Measurements from ENCODE around the gene ANKFN1.

ANKFN1 gene

DNA sequence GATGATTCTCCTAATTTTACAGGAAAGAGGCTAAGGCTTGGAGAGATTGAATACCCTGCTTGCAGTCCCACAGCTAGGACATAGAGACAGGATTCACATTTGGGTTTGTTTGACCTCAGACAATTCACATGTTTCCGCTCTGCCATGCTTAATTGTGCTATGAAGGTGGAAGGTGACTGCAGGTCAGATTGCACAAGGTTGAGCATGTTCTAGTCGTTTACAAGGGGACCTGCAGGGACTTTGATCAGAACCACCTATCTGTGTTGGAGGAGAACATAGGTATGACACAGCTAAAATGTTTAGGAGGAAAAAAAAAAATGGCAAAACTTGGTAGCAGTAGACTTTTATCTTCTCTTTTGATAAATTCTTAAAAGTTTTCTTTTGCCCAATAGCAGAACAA is 4.9 kb upstream of the ANKFN1 start:
- no peak for DNase-seq

GRCh38 chr17:56149266-56150036 is 3.8 kb upstream of the ANKFN1 start:
- DNase-seq: no peak

- no peak for DNase-seq
Observed at GRCh38 chr17:56150649-56151048, 2.6 kb upstream of the ANKFN1 start.

DNA sequence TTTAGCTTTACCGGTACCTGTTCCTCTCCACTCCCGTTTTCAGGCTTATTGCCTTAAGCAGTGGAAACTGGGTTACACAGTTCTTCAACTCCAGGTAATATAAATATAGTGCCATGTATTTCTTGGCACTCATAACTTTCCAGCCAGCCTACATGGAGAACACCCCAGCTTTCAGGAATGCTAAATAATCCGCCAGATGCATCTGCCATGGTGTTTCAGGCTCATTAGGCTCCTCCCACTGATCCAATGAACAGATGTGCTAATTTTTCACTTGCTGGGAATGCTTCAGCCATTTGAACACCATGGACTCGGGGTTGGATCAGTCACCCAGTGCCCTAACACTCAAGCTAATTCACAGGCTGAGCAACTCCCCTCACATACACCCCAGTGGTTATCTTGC is 4.6 kb downstream of the ANKFN1 start:
- no peak for DNase-seq

DNA sequence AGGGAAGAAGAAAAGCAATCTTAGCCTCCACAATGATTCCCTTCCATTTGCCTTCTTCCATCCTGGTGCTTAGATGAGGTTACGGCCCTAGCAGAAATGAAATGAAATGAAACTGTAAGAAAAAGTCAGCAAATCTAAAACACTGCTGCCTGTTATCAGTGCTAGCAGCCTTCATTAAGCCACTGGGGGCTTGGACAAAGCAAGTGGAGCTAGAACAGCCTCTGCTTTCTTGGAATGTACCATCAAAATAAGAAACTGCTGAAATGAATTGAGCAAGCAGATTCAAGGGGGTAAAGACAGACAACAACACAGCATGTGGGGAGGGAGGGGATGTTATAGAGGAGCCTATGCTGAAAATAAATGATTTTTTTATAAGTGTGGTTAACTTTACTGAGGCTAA is 5.1 kb downstream of the ANKFN1 start:
- DNase-seq: no peak

GRCh38 chr17:56158915-56159825 is 5.9 kb downstream of the ANKFN1 start:
- DNase-seq: no peak

DNA sequence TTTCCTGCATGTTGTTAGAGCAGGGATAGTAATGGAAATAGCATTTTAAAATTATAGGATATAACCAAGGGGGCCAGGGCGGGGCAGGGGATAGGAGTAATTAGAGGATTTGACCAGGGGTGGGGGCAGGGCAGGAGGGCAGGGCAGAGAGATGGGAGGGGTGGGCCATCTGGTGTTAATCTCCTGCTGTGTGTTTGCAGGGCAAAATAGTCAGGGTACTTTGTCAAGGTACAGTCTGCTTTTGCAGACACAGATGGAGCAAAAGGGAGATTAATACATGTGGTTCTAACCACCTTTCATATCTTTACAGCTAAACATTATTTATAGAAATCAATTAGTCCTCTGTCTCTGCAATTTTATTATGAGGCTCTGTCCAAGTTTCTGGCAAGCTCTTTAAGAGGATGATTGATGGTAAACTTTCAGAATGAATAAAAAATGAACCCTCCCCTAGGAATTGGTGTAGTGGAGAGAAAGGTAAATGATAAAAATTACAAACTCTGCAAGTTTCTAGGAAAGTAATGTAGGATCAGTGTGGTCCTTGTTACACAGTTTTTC is 6.6 kb downstream of the ANKFN1 start:
- DNase-seq: no peak

DNA sequence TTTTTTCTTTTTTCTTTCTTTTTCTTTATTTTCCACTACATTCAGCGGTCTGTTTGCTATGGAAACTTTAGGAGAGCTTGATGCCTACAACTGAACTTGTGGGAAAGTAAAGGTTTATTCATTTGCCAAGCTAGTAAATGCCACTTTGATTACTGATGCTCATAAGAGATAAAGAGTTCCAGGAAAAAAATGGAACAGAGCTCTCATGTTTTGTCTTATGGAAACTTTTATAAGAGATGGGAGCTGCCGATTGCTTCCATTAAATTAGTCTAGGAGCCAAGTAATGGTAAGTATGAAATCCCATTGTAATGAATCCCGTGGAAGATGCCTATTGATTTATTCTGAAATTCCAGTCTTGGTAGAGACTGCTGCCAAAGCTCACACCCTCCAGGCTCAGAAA is 7.1 kb downstream of the ANKFN1 start:
- no peak for DNase-seq

DNA sequence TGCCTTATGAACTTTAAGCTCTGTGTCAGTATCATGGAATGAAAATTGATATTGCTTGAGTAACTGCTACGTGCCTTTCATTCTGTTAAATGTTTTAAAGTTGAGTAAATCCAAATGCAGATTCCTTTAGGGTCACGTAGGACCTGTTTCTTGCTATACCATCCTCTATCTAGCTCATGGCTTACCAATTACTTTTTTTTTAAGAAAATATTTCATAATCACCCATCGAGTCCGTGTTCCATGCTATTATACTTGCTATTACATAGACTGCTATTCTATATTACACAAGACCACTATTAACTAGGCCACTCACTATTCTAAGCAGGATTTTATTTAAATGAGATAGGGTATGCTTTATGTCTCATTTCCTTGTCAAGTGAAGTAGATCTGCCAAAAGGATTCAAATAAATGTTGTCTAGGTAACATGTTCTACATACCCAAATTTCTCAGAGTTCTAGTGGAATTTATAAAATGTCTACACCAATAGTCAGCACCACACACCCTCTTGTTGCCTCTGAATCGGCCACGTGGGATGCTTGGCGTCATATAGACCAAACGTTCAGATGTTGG is 11.9 kb downstream of the ANKFN1 start:
- DNase-seq: no peak

DNA sequence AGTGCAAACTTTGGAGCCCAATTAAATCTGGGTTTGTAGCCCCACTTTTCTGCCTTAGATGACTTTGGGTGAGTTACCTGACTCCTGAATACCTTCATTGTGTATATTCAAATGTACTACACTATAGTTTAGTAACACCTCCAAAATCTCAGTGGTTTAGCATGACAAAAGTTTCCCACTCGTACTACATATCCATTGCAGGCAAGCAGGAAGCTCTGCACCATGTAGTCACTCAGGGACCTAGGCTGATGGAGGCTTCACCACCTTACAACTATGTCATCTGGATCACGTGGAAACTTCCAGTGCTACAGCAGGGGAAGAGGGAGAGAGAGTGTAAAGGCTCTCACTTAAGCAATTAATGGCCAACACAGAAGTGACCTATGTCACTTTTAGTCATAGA is 14.2 kb downstream of the ANKFN1 start:
- DNase-seq: no peak

DNA sequence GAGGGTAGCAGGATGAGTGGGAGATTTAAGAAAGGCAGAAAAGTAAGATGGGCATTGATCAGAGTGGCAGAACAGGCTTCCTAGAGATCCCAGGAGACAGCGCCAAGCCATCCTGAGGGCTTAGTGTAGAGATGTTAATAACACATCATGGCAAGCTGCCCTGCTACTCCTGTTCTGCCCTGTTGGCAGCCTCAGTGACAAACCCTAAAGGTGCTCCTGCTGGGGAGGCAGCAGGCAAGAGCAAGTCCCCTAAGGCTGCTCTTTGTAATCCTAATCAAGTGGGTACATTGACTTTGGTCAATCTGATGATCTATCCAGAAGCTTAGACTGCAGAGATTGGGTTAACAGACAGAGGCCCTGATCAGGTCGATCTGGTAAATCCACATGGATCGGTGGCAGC is 16.3 kb downstream of the ANKFN1 start:
- no peak for DNase-seq

DNA sequence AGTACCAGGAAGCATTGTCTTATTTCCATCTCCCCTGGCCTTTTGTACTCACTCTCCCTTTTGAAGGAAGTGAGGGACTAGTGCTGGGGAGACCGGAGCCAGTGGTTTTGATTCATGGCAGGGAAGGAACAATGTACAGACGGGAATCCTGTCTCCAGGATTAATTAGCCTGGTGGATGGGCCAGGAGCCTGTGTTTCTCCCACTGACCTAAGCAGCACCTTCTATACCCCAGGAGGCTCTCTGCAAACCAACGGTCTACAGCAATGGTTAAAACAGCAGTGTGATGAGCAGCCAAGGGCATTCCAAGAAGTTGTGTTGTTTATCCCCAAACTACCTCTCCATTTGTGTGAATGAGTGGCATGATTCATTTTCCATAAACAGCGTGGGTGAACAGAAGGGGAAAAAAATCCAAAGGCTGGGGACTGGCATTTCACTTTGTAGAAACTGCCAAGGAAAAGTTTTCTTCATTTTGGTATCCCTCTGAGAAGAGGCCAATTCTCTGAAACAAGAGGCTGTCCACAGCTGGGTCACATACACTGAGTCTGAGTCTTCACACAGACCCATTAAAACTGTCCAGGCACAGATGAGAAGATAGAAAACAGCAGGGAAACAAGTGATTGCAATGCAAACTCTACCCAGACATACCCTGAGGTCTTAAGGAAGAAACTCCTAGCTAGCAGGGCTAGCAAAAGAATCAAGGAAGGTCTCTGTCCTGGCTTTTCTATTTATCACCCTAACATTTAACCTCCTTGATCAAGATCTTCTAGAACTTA is 18.1 kb downstream of the ANKFN1 start:
- no peak for DNase-seq

- DNase-seq: no peak
Observed at GRCh38 chr17:56172517-56172982, 19.3 kb downstream of the ANKFN1 start.

GRCh38 chr17:56173026-56173425 is 19.8 kb downstream of the ANKFN1 start:
- no peak for DNase-seq

GRCh38 chr17:56173958-56174835 is 20.9 kb downstream of the ANKFN1 start:
- DNase-seq: no peak

DNA sequence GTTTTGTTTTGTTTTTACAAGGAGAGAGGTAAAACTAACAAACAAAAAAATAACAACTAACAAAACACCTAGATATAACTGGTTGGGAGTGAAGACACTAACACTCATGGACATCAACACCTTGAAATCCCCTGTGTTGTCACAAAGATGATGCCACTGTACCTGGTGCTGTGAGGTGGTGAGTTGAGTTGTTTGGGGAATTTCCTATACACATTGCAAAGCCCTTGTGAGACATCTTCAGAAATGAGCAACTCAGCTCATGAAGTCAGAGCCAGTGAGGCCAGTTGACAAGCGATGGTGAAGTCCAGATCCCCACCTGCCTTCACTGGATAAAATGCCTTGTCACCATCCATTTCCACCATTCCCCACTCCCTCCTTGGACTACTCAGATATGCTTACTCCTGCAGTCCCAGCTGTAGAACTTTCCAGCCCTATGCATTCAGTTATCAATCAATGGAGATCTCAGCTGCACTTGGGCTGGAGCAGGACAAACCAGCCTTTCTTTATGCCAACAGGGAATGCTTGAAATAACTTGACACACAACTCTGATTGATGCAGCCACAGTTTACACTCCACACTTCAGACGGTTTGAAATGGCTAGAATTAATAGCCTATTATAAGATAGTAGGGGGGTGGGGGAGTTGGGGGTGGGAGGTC is 22.2 kb downstream of the ANKFN1 start:
- no peak for DNase-seq

DNA sequence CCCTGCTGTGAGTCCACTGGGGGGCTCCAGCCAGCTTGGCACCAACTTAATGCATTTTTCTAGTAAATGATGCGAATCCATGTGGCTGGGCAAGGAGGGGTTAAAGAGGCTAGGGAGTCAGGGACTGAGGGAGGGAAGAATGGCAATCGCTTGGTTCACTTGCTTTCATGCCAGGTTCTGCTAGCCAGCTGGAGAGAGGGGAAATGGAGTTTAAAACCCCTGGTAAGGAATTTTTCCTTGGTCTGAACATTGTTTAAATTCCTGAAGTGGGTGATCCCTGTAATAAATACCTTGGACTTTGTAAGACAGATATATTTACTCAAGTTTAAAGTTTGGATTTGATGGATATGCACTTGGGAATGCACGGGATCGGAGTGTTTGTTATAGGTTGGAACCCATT is 22.8 kb downstream of the ANKFN1 start:
- DNase-seq: no peak

- DNase-seq: no peak
Observed at GRCh38 chr17:56177361-56177760, 24.1 kb downstream of the ANKFN1 start.

GRCh38 chr17:56178203-56178602 is 24.9 kb downstream of the ANKFN1 start:
- DNase-seq: no peak

DNA sequence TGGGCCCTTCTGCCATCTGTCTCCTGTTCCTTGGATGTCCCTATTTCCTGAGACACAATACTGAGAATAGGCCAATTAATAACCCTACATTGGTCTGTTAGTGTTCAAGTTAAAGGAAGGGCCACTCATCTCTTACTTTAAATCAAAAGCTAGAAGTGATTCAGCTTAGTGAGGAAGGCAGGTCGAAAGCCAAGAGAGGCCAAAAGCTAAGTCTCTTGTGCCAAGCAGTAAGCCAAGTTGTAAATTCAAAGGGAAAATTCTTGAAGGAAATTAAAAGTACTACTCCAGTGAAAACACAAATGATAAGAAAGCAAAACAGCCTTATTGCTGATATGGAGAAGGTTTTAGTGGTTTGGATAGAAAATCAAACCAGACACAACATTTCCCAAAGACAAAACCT is 28.8 kb downstream of the ANKFN1 start:
- DNase-seq: no peak

GRCh38 chr17:56184650-56185049 is 31.4 kb downstream of the ANKFN1 start:
- DNase-seq: no peak
